SK-N-MC (cell line): ENCODE measurements around the gene LMTK2.

Experiments
- EZH2 ChIP-seq: fragments of 200-600 bp; sonication (generic); IDR thresholded peaks from one replicate; pipeline ENCODE4 v1.6.1; 2017; ENCODE audit warnings: antibody characterized with exemption
- POLR2AphosphoS5 ChIP-seq: IDR thresholded peaks from 2 replicates; pipeline ENCODE4 v1.6.1; 2012; ENCODE audit warnings: mild to moderate bottlenecking, low read depth, low read length, borderline replicate concordance

GRCh38 chr7:98085674-98086073 lies 21.0 kb upstream of the LMTK2 start:
- TF ChIP-seq POLR2AphosphoS5 (no peak), EZH2 (no peak)
